ENCODE measurements around the gene SLC5A12. TPM values are rescaled to one million over a fixed set of nuclear protein-coding genes. Genes with fewer than 3 reads are reported as not detected.

The SLC5A12 gene
- total and polyA plus RNA-seq, 2 of the 4 experiments (the other 2 are of a cell fraction): not detected

DNA sequence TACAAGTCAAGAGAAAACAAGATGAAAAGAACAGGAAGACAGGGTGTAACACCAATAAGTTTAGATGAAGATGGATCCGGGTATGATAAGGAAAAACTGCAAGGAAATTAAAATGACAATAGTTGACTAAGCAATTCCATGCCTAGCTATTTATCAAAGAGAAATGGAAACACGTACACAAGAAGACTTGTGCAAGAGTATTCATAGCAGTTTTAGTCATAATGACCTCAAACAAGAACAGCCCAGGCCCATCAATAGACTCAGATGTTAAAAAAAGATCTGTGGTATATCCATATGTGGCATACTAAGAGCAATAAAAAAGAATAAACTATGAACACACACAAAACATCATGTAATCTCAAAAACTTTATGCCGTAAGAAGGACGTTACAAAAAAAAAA, 33.2 kb downstream of the SLC5A12 start:
- H3K36me3 ChIP-seq (ENCODE audit: control insufficient read depth, insufficient read depth, low read length): no peaks in the 10 kb centered on the region
- no peak overlapping the region for H3K9ac ChIP-seq (ENCODE audit: low read depth, low read length)
- no CpG with 5 or more reads among the region's 4 CpGs for WGBS, 2 experiments (ENCODE audit: extremely low coverage in 2 of 2, insufficient read length in 1 of 2)
- H2BK20ac ChIP-seq (ENCODE audit: low read depth, low read length): no peak overlapping the region
- ATAC-seq (ENCODE audit: low read depth): no peak
- no peak overlapping the region for H3K4me3 ChIP-seq (ENCODE audit: insufficient read depth, low read depth, low read length)
- H3K23ac ChIP-seq (ENCODE audit: low read depth, low read length): no peak overlapping the region
- H4K20me1 ChIP-seq (ENCODE audit: insufficient read depth, low read length): no peaks in the 10 kb centered on the region
- ChIA-PET CTCF (no interaction called here), POLR2A (ENCODE audit: unreplicated experiment) (no interaction called here)
- no peak overlapping the region for H3K18ac ChIP-seq (ENCODE audit: low read depth, low read length)
- BruUV-seq (replicated peaks): no TSS peak
- no peak overlapping the region for H2AK9ac ChIP-seq (replicated peaks; ENCODE audit: low read depth, low read length, poor library complexity)
- no peak overlapping the region for H3K56ac ChIP-seq (ENCODE audit: extremely low read depth, insufficient read depth, low read length)
- H3K4me2 ChIP-seq (ENCODE audit: low read depth, low read length): no peak overlapping the region
- no peaks in the 10 kb centered on the region for H3K9me3 ChIP-seq (ENCODE audit: control insufficient read depth, insufficient read depth, low read length)
- H3K14ac ChIP-seq (replicated peaks; ENCODE audit: low read depth, low read length): no peak overlapping the region
- no peaks in the 10 kb centered on the region; the same call in 1 of the 2 replicates for H3K27me3 ChIP-seq (ENCODE audit: control insufficient read depth, insufficient read depth, low read length)
- no peak overlapping the region for H2AFZ ChIP-seq (replicated peaks; ENCODE audit: low read length, poor library complexity)
- no peak overlapping the region for H2BK120ac ChIP-seq (ENCODE audit: low read depth, low read length)
- H2BK15ac ChIP-seq (ENCODE audit: low read depth, low read length): no peak overlapping the region
- no peak overlapping the region for H2BK5ac ChIP-seq (ENCODE audit: low read depth, low read length, poor library complexity, severe bottlenecking)
- H3K9me1 ChIP-seq (ENCODE audit: insufficient read depth, low read length): no peaks in the 10 kb centered on the region
- H4K91ac ChIP-seq (ENCODE audit: insufficient read depth, low read depth, low read length): no peak overlapping the region
- TF ChIP-seq MXI1 (IDR thresholded peaks at IDR 0.05; ENCODE audit: borderline replicate concordance, low read depth, low read length): no peak
- no peak for TF ChIP-seq RAD21 (IDR thresholded peaks at IDR 0.05; ENCODE audit: low read length)
- TF ChIP-seq RFX5 (IDR thresholded peaks at IDR 0.05; ENCODE audit: low read depth, low read length): no peak
- no peak for TF ChIP-seq BHLHE40 (IDR thresholded peaks at IDR 0.05; ENCODE audit: low read depth, low read length)
- TF ChIP-seq CEBPB (IDR thresholded peaks at IDR 0.05; ENCODE audit: low read depth, low read length): no peak
- no peak for TF ChIP-seq POLR2A (IDR thresholded peaks at IDR 0.05; ENCODE audit: low read depth, low read length)
- TF ChIP-seq CTCF (conservative IDR thresholded peaks at IDR 0.05; ENCODE audit: low read depth, low read length): no peak
- TF ChIP-seq, protein P1, sequence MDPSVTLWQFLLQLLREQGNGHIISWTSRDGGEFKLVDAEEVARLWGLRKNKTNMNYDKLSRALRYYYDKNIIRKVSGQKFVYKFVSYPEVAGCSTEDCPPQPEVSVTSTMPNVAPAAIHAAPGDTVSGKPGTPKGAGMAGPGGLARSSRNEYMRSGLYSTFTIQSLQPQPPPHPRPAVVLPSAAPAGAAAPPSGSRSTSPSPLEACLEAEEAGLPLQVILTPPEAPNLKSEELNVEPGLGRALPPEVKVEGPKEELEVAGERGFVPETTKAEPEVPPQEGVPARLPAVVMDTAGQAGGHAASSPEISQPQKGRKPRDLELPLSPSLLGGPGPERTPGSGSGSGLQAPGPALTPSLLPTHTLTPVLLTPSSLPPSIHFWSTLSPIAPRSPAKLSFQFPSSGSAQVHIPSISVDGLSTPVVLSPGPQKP (IDR thresholded peaks at IDR 0.05; ENCODE audit: borderline replicate concordance, low read depth, low read length): no peak
- no peak for TF ChIP-seq MAZ (IDR thresholded peaks at IDR 0.05; ENCODE audit: borderline replicate concordance, low read depth, low read length)
- H2AK5ac ChIP-seq (ENCODE audit: low read depth, low read length): no peak overlapping the region
- no peak overlapping the region for H3K27ac ChIP-seq (ENCODE audit: insufficient read depth, low read length)
- H4K5ac ChIP-seq (ENCODE audit: low read depth, low read length): no peak overlapping the region
- no peaks in the 10 kb centered on the region for H3K4me1 ChIP-seq (ENCODE audit: control insufficient read depth, insufficient read depth, low read length)
- no peak overlapping the region for H4K8ac ChIP-seq (ENCODE audit: low read depth in 2 of 2, low read length in 2 of 2)
- no peak overlapping the region for H3K4ac ChIP-seq (ENCODE audit: low read depth, low read length)
- dilution Hi-C loops (cut with HindIII; ENCODE audit: low sequenced_read_pairs, unreplicated experiment): no loop called here
- intact Hi-C loops (cut with micrococcal nuclease): no loop called here
- no peaks in the 10 kb centered on the region for H3K79me1 ChIP-seq (ENCODE audit: low read depth in 1 of 2, low read length in 2 of 2)
- no peak for DNase-seq
- in situ Hi-C loops (cut with MboI; ENCODE audit: low sequenced_read_pairs): no loop called here

Data from IMR-90 (cell line).